AG10803 (cell line): ENCODE data around the gene NAV3.
"Not testable (repeated sequence)": the region's sequence is repeated elsewhere in the genome, so short reads cannot be mapped to it uniquely, and the experiment has no call there.

Experiments
- DNase-seq: peaks from one replicate; pipeline ENCODE4 v3.0.0; 2010; ENCODE audit warnings: low read depth
- H3K4me3 ChIP-seq: 2 replicates; pipeline ENCODE4 v1.5.1; 2011; ENCODE audit warnings: mild to moderate bottlenecking, low read length, control low read depth
- TF ChIP-seq, protein P1 (sequence below): conservative IDR thresholded peaks from 2 replicates; pipeline ENCODE4 v1.5.1; 2011; ENCODE audit warnings: mild to moderate bottlenecking, low read length, control low read depth, inconsistent platforms

The NAV3 gene

DNA sequence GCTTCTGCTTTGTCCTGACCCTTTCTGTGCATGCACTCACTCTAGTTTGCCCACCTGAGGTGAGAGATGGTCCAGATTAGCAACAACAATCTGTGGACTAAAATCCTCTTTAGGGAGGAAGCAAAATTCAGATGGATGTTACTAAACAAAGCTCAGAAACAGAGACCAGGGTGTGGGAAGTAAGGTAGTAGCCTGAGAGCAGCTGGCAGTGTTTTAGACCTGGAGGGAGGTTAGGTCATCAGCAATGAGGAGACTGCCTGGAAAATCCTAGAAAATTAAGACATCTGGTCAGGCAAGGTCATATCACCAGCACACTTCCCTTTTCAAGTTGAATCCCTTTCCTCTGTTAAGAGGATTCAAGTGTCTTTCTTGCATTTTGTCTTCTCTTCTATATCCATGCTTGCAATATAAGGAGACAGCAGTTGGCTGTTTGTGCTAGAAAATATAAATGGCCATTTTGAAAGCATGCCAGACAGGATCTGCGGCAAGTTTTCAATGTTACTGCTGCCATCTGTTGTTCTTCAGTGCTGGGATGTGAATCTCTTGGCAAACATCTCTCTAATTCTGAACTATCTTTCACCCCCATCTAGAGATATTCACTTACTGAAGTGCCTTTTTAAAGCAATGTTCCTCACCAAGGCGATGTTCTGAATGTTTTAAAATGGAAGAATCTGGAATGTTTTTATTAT, 266.4 kb downstream of the NAV3 start:
- TF ChIP-seq, protein P1, sequence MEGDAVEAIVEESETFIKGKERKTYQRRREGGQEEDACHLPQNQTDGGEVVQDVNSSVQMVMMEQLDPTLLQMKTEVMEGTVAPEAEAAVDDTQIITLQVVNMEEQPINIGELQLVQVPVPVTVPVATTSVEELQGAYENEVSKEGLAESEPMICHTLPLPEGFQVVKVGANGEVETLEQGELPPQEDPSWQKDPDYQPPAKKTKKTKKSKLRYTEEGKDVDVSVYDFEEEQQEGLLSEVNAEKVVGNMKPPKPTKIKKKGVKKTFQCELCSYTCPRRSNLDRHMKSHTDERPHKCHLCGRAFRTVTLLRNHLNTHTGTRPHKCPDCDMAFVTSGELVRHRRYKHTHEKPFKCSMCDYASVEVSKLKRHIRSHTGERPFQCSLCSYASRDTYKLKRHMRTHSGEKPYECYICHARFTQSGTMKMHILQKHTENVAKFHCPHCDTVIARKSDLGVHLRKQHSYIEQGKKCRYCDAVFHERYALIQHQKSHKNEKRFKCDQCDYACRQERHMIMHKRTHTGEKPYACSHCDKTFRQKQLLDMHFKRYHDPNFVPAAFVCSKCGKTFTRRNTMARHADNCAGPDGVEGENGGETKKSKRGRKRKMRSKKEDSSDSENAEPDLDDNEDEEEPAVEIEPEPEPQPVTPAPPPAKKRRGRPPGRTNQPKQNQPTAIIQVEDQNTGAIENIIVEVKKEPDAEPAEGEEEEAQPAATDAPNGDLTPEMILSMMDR = peak; percentile 43
- no peak overlapping the region for H3K4me3 ChIP-seq
- DNase-seq = peak; percentile 77

DNA sequence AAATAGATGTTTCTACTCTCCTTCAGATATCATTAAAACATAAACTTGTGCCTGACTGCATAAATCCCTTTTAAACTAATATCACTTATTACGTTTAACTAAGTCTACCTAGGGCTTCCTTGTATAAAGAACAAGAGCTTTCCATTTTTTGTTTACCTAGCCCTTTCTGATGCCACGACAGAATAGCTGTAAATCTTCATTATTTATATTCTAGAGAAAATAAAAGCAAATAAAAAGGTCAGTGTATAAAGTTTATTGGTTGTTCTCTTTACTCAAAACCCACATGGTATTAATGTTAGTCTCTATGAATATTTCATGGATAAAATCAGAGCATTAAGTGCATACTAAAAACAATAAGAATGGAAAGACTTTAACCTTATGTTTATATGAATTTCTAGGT, 269.1 kb downstream of the NAV3 start:
- DNase-seq = no peak
- TF ChIP-seq, protein P1 = no peak
- no peak overlapping the region for H3K4me3 ChIP-seq

DNA sequence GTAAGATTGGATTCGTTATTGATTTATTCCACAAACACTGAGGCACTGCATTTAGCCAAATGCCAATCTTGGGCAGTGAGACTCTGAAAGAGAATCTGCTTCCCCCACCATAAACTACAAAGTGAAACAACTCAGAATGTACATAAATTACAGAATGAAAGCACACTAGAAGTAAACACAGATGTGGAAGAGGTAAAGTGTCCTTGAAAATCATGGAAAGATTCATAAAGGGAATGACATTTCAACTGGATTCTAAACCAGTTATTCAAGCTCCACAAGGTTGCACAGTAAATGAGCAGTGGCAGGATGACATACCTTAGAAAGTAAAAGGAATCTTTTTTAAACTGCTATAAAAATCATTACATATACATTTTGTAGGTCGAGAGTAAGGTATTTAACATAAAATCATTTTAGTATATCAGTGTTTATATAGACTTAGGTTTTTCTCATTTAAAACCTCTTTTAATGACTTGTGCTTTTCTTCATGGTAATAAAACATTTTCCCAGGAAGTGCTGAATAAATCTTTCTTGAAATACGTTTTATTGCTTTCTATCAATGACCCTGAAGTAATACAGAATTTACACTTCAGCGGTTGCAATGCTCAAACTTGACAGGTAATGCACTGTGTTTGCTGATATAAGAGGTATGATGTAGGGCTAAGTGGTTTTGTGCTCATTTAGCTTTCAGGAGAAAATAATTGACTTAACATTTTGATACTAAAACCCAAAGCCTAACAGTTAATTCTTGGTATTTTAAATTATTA, 270.6 kb downstream of the NAV3 start:
- TF ChIP-seq, protein P1 = no peak
- H3K4me3 ChIP-seq = no peak overlapping the region
- no peak for DNase-seq

DNA sequence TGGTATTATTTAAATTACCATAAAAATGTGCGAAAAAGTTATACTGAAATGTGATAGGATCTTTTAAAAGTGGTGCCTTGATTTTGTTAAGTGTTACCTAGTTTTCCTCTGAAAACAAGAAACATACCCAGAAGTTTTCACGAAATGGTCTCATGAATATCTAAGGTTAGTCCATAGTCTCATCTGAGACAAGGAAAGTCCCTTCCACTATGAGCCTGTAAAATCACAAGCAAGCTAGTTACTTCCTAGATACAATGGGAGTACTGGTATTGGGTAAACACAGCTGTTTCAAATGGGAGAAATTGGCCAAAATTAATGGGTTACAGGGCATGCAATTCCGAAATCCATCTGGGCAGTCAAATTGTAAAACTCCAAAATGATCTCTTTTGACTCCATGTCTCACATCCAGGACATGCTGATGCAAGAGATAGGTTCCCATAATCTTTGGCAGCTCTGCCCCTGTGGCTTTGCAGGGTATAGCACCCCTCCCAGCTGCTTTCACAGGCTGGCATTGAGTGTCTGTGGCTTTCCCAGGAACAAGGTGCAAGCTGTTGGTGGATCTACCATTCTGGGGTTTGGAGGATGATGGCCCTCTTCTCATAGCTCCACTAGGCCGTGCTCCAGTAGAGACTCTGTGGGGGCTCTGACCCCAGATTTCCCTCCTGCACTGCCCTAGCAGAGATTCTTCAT, 271.4 kb downstream of the NAV3 start:
- DNase-seq = no peak

DNA sequence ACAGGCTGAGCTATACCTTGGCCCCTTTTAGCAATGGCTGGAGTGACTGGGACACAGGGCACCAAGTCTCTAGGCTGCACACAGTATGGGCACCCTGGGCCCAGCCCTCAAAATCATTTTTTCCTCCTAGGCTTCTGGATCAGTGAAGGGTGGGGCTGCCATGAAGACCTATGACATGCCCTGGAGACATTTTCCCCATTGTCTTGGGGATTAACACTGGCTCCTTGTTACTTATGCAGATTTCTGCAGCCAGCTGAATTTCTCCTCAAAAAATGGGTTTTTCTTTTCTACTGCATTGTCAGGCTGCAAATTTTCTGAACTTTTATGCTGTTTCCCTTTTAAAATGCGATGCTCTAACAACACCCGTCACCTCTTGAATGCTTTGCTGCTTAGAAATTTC, 272.1 kb downstream of the NAV3 start:
- not testable (repeated sequence) for H3K4me3 ChIP-seq, DNase-seq

More for the DNA sequence above, 271.4 kb downstream of the NAV3 start:
- H3K4me3 ChIP-seq = no peak overlapping the region
- TF ChIP-seq, protein P1 = no peak

DNA sequence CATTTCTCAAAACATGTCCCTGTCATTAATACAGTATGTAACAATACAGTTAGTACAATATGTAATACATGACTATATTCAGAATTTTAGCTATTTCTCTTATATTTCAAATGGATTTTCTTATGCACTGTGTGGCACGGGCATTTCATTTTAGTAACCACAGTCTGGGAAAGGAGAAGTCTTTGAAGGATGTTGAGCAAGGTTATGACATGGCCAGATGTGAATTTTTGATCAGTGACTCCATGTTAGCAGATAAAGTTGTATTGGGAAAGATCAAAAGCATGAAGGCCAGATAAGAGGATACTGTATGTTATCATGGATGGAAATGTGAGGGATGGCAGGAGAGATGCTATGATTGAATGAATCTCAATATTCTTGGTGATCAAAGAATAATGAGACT, 285.2 kb downstream of the NAV3 start:
- TF ChIP-seq, protein P1 = no peak
- H3K4me3 ChIP-seq = no peak overlapping the region
- DNase-seq = peak; percentile 34

DNA sequence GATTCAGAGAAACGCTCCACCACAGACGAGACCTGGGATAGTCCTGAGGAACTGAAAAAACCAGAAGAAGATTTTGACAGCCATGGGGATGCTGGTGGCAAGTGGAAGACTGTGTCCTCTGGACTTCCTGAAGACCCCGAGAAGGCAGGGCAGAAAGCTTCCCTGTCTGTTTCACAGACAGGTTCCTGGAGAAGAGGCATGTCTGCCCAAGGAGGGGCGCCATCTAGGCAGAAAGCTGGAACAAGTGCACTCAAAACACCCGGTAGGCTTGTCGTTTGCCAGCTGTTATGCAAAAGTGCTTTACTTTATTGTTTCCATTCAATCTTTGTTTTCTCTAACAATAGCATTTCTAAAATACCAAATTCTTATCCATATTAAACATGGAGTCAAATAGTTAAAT, 287.3 kb downstream of the NAV3 start:
- DNase-seq = peak; percentile 21
- no peak overlapping the region for H3K4me3 ChIP-seq
- TF ChIP-seq, protein P1 = 0 out of 2 replicates have a peak, but pooled peaks have one; percentile 20
